Osteocyte (in vitro differentiated cells): ENCODE results near the gene HOXB4. TPM values are rescaled to one million over a fixed set of nuclear protein-coding genes. Genes with fewer than 3 reads are reported as not detected.

Source experiments
- DNase-seq: peaks from one replicate; pipeline ENCODE4 v3.0.0; 2021; ENCODE audit warnings: mixed read lengths; ENCODE audit not compliant: unreplicated experiment; ENCODE audit errors: extremely low spot score
- H3K27ac Mint-ChIP-seq: one replicate; pipeline ENCODE4 v1.8.0; 2021; ENCODE audit warnings: mild to moderate bottlenecking, mixed read lengths; ENCODE audit not compliant: unreplicated experiment
- H3K27me3 Mint-ChIP-seq: one replicate; pipeline ENCODE4 v1.8.0; 2021; ENCODE audit warnings: mixed read lengths; ENCODE audit not compliant: unreplicated experiment
- H3K36me3 Mint-ChIP-seq: one replicate; pipeline ENCODE4 v1.8.0; 2021; ENCODE audit warnings: mixed read lengths; ENCODE audit not compliant: unreplicated experiment
- H3K4me1 Mint-ChIP-seq: one replicate; pipeline ENCODE4 v1.8.0; 2021; ENCODE audit warnings: mixed read lengths; ENCODE audit not compliant: unreplicated experiment
- H3K4me3 Mint-ChIP-seq: one replicate; pipeline ENCODE4 v1.8.0; 2021; ENCODE audit warnings: mild to moderate bottlenecking, moderate library complexity, mixed read lengths; ENCODE audit not compliant: unreplicated experiment
- H3K9me3 Mint-ChIP-seq: one replicate; pipeline ENCODE4 v1.8.0; 2021; ENCODE audit warnings: mixed read lengths; ENCODE audit not compliant: unreplicated experiment
- CTCF ChIP-seq: fragments of 200-600 bp; sonication (generic); IDR thresholded peaks from 2 replicates; pipeline ENCODE4 v1.5.0; 2021; ENCODE audit warnings: antibody characterized with exemption, mild to moderate bottlenecking, moderate library complexity
- total RNA-seq: library from RNA; stranded (reverse); gene quantifications from 2 replicates; pipeline ENCODE4 v1.2.1, GENCODE V29; 2021

The HOXB4 gene
- total RNA-seq, 1 donor from 2014 or later = not detected

- H3K4me1 Mint-ChIP-seq = peaks cover 22% of the 10 kb centered on the region
- peaks cover 81% of the 10 kb centered on the region for H3K27me3 Mint-ChIP-seq
- DNase-seq = no peak
- peaks cover 2% of the 10 kb centered on the region for H3K36me3 Mint-ChIP-seq
- no peak for TF ChIP-seq CTCF
- H3K9me3 Mint-ChIP-seq = no peaks in the 10 kb centered on the region
- H3K4me3 Mint-ChIP-seq = no peak overlapping the region
- no peak overlapping the region for H3K27ac Mint-ChIP-seq
Measured at GRCh38 chr17:48621410-48622392, 43.6 kb upstream of the HOXB4 start.

GRCh38 chr17:48620461-48621139 is 42.5 kb upstream of the HOXB4 start:
- Mint-ChIP-seq H3K4me1 (peaks cover 19% of the 10 kb centered on the region), H3K27me3 (peaks cover 90% of the 10 kb centered on the region), H3K9me3 (no peaks in the 10 kb centered on the region), H3K36me3 (peaks cover 2% of the 10 kb centered on the region), H3K27ac (no peak overlapping the region), H3K4me3 (no peak overlapping the region)
- TF ChIP-seq CTCF = no peak
- DNase-seq = no peak

GRCh38 chr17:48619826-48620449 is 41.8 kb upstream of the HOXB4 start:
- Mint-ChIP-seq H3K27me3 (peaks cover 93% of the 10 kb centered on the region), H3K4me1 (peaks cover 16% of the 10 kb centered on the region), H3K9me3 (no peaks in the 10 kb centered on the region), H3K36me3 (peaks cover 2% of the 10 kb centered on the region), H3K27ac (no peak overlapping the region), H3K4me3 (no peak overlapping the region)
- TF ChIP-seq CTCF = no peak
- no peak for DNase-seq

GRCh38 chr17:48618256-48618896 is 40.2 kb upstream of the HOXB4 start:
- H3K4me3 Mint-ChIP-seq = no peak overlapping the region
- no peak overlapping the region for H3K27ac Mint-ChIP-seq

More at GRCh38 chr17:48618256-48618896, 40.2 kb upstream of the HOXB4 start:
- peak; percentile 98 for TF ChIP-seq CTCF
- Mint-ChIP-seq H3K9me3 (no peaks in the 10 kb centered on the region), H3K27me3 (peaks cover 93% of the 10 kb centered on the region), H3K36me3 (peaks cover 2% of the 10 kb centered on the region), H3K4me1 (peaks cover 23% of the 10 kb centered on the region)
- DNase-seq = peak; percentile 95
